IMR-90 (cell line): ENCODE results near the gene RPS8. TPM values are rescaled to one million over a fixed set of nuclear protein-coding genes. Genes with fewer than 3 reads are reported as not detected.

Experiments used
- ATAC-seq: fragments of 200-7000 bp; cut with Tn5 transposase; 2 replicates; pipeline ENCODE4 v1.9.1; 2020; ENCODE audit warnings: low read depth, mild to moderate bottlenecking, moderate library complexity
- BruUV-seq: library from RNA; stranded (reverse); fragments of 400-500 nt; replicated peaks from 2 replicates; lab custom pipeline; 2021; lab: Mats Ljungman, UMichigan
- CTCF ChIA-PET: fragments of 300-600 bp; formaldehyde crosslinking; extraction: SDS; loops from one replicate; lab custom pipeline; 2021; ENCODE audit warnings: antibody characterized with exemption; lab: Yijun Ruan, JAX
- POLR2A ChIA-PET: fragments of 300-600 bp; sonication (Branson Sonifier 250); formaldehyde crosslinking; loops from one replicate; lab custom pipeline; 2022; ENCODE audit warnings: antibody characterized with exemption; ENCODE audit not compliant: unreplicated experiment; lab: Charles Lee
- DNase-seq: peaks from one replicate; pipeline ENCODE4 v3.0.0; 2013
- H2AFZ ChIP-seq: replicated peaks from 2 replicates; pipeline ENCODE3; 2013; ENCODE audit warnings: low read length, mild to moderate bottlenecking; ENCODE audit not compliant: poor library complexity
- H2AK5ac ChIP-seq: 2 replicates; pipeline ENCODE4 v1.6.1; 2013; ENCODE audit warnings: low read depth, low read length, inconsistent platforms
- H2AK9ac ChIP-seq: replicated peaks from 2 replicates; pipeline ENCODE3; 2013; ENCODE audit warnings: mild to moderate bottlenecking, low read depth, low read length, moderate library complexity; ENCODE audit not compliant: poor library complexity
- H2BK120ac ChIP-seq: 2 replicates; pipeline ENCODE4 v1.6.1; 2013; ENCODE audit warnings: low read depth, low read length, inconsistent platforms
- H2BK15ac ChIP-seq: 3 replicates; pipeline ENCODE4 v1.6.1; 2013; ENCODE audit warnings: low read depth, low read length, inconsistent platforms
- H2BK20ac ChIP-seq: 2 replicates; pipeline ENCODE4 v1.6.1; 2013; ENCODE audit warnings: low read depth, mild to moderate bottlenecking, inconsistent platforms, low read length, moderate library complexity
- H2BK5ac ChIP-seq: 2 replicates; pipeline ENCODE4 v1.6.1; 2013; ENCODE audit warnings: mild to moderate bottlenecking, low read depth, low read length, inconsistent platforms; ENCODE audit not compliant: poor library complexity, severe bottlenecking
- H3K14ac ChIP-seq: replicated peaks from 2 replicates; pipeline ENCODE4 v1.6.1; 2013; ENCODE audit warnings: low read depth, low read length, inconsistent platforms
- H3K18ac ChIP-seq: 2 replicates; pipeline ENCODE4 v1.6.1; 2013; ENCODE audit warnings: low read depth, low read length, control low read depth
- H3K23ac ChIP-seq: 2 replicates; pipeline ENCODE4 v1.6.1; 2013; ENCODE audit warnings: low read depth, low read length, inconsistent platforms
- H3K27ac ChIP-seq: 2 replicates; pipeline ENCODE4 v1.5.1; 2013; ENCODE audit warnings: mild to moderate bottlenecking, control low read depth, low read length; ENCODE audit not compliant: insufficient read depth
- H3K27me3 ChIP-seq: 2 replicates; pipeline ENCODE4 v1.6.1; 2013; ENCODE audit warnings: low read length; ENCODE audit not compliant: control insufficient read depth, insufficient read depth
- H3K36me3 ChIP-seq: 2 replicates; pipeline ENCODE4 v1.6.1; 2013; ENCODE audit warnings: low read length, mixed read lengths; ENCODE audit not compliant: control insufficient read depth, insufficient read depth
- H3K4ac ChIP-seq: 2 replicates; pipeline ENCODE4 v1.6.1; 2013; ENCODE audit warnings: low read depth, low read length, inconsistent platforms
- H3K4me1 ChIP-seq: 2 replicates; pipeline ENCODE4 v1.6.1; 2013; ENCODE audit warnings: low read length, mixed read lengths; ENCODE audit not compliant: control insufficient read depth, insufficient read depth
- H3K4me2 ChIP-seq: 2 replicates; pipeline ENCODE4 v1.6.1; 2013; ENCODE audit warnings: low read depth, mild to moderate bottlenecking, control low read depth, low read length, moderate library complexity
- H3K4me3 ChIP-seq: 2 replicates; pipeline ENCODE4 v1.5.1; 2013; ENCODE audit warnings: low read depth, mild to moderate bottlenecking, control low read depth, low read length, moderate library complexity; ENCODE audit not compliant: insufficient read depth
- H3K56ac ChIP-seq: 2 replicates; pipeline ENCODE4 v1.6.1; 2013; ENCODE audit warnings: low read length, inconsistent platforms; ENCODE audit not compliant: insufficient read depth; ENCODE audit errors: extremely low read depth
- H3K79me1 ChIP-seq, 2 experiments: 2 replicates each; pipeline ENCODE4 v1.6.1; 2013; ENCODE audit warnings: low read length in 2 of 2, inconsistent platforms in 1 of 2, low read depth in 1 of 2
- H3K9ac ChIP-seq: 2 replicates; pipeline ENCODE4 v1.6.1; 2013; ENCODE audit warnings: low read depth, low read length, control low read depth
- H3K9me1 ChIP-seq: 2 replicates; pipeline ENCODE4 v1.6.1; 2013; ENCODE audit warnings: low read length, inconsistent platforms; ENCODE audit not compliant: insufficient read depth
- H3K9me3 ChIP-seq: 2 replicates; pipeline ENCODE4 v1.6.1; 2013; ENCODE audit warnings: low read length; ENCODE audit not compliant: control insufficient read depth, insufficient read depth
- H4K20me1 ChIP-seq: 2 replicates; pipeline ENCODE4 v1.6.1; 2013; ENCODE audit warnings: low read length, inconsistent platforms; ENCODE audit not compliant: insufficient read depth
- H4K5ac ChIP-seq: 2 replicates; pipeline ENCODE4 v1.6.1; 2013; ENCODE audit warnings: mild to moderate bottlenecking, low read depth, low read length, control low read depth
- H4K8ac ChIP-seq, 2 experiments: 2 replicates each; pipeline ENCODE4 v1.6.1; 2013; ENCODE audit warnings: low read depth in 2 of 2, low read length in 2 of 2, control low read depth in 1 of 2, inconsistent platforms in 1 of 2
- H4K91ac ChIP-seq: 2 replicates; pipeline ENCODE4 v1.6.1; 2013; ENCODE audit warnings: low read depth, low read length, inconsistent platforms; ENCODE audit not compliant: insufficient read depth
- CHD1 ChIP-seq: IDR thresholded peaks from 2 replicates; pipeline ENCODE4 v1.6.1; 2012; ENCODE audit warnings: low read depth, low read length, improper control_type of control experiment
- MAFK ChIP-seq: IDR thresholded peaks from 2 replicates; pipeline ENCODE4 v1.6.1; 2012; ENCODE audit warnings: low read depth, low read length, improper control_type of control experiment
- MXI1 ChIP-seq: IDR thresholded peaks from 2 replicates; pipeline ENCODE4 v1.6.1; 2012; ENCODE audit warnings: low read depth, mild to moderate bottlenecking, low read length, moderate library complexity, borderline replicate concordance
- NFE2L2 ChIP-seq: fragments of 150-350 bp; IDR thresholded peaks from 2 replicates; pipeline ENCODE4 v1.6.1; 2016; ENCODE audit warnings: low read depth, mild to moderate bottlenecking, low read length
- RCOR1 ChIP-seq: IDR thresholded peaks from 2 replicates; pipeline ENCODE4 v1.6.1; 2012; ENCODE audit warnings: mild to moderate bottlenecking, low read length, improper control_type of control experiment; ENCODE audit not compliant: insufficient replicate concordance
- RFX5 ChIP-seq: IDR thresholded peaks from 2 replicates; pipeline ENCODE4 v1.8.0; 2012; ENCODE audit warnings: low read depth, mild to moderate bottlenecking, low read length, moderate library complexity
- USF2 ChIP-seq: fragments of 150-350 bp; IDR thresholded peaks from 2 replicates; pipeline ENCODE4 v1.6.1; 2017; ENCODE audit warnings: mild to moderate bottlenecking, antibody characterized with exemption, low read length, low read depth
- WGBS, 2 experiments: methylation state at CpG; one replicate each; pipeline versions ENCODE4 v1.1.5 to v1.1.7; 2013; ENCODE audit warnings: missing lambda C conversion rate in 2 of 2; ENCODE audit not compliant: insufficient read length in 1 of 2; ENCODE audit errors: extremely low coverage in 2 of 2; 5-methylcytosine and 5-hydroxymethylcytosine counted together
- dilution Hi-C: fragments of 300-500 bp; cut with HindIII; formaldehyde crosslinking; loops from one replicate; pipeline ENCODE4 v1.14.3; 2018; ENCODE audit warnings: low sequenced_read_pairs; ENCODE audit not compliant: unreplicated experiment
- in situ Hi-C: fragments of 300-500 bp; cut with MboI; formaldehyde crosslinking; loops from 3 replicates; pipeline ENCODE4 v1.14.3; 2019; ENCODE audit warnings: low sequenced_read_pairs, inconsistent platforms, mixed read lengths
- intact Hi-C: fragments of 100-400 bp; cut with micrococcal nuclease; formaldehyde crosslinking; loops from 2 replicates; pipeline ENCODE4 v1.10.0; 2022
- polyA plus RNA-seq, 3 experiments: library from polyadenylated mRNA; depleted of rRNA; stranded (reverse); fragments of >200 nt; gene quantifications; 2 replicates each; pipeline ENCODE4 v1.2.3, GENCODE V29; 2012; ENCODE audit warnings: low replicate concordance in 1 of 3
- total RNA-seq: library from RNA; depleted of rRNA; stranded (reverse); fragments of >200 nt; gene quantifications from 2 replicates; pipeline ENCODE4 v1.2.3, GENCODE V29; 2012

The RPS8 gene
- total and polyA plus RNA-seq, 2 of the 4 experiments (the other 2 are of a cell fraction) = 2,171 to 2,255 TPM

- Histone ChIP-seq H3K27ac (no peak overlapping the region), H2BK5ac (no peak overlapping the region), H3K4me3 (no peak overlapping the region), H2BK120ac (no peak overlapping the region), H4K8ac (no peak overlapping the region), H3K23ac (no peak overlapping the region), H3K79me1 (peaks cover 13 to 15% of the 10 kb centered on the region in 2 experiments), H3K9ac (no peak overlapping the region), H3K9me3 (no peaks in the 10 kb centered on the region), H4K20me1 (no peaks in the 10 kb centered on the region), H3K36me3 (peaks cover 34% of the 10 kb centered on the region), H2BK20ac (no peak overlapping the region), H3K4ac (no peak overlapping the region), H4K5ac (no peak overlapping the region), H3K9me1 (no peaks in the 10 kb centered on the region), H3K14ac (no peak overlapping the region), H3K4me2 (no peak overlapping the region), H2AK9ac (no peak overlapping the region), H3K4me1 (no peaks in the 10 kb centered on the region), H3K56ac (no peak overlapping the region), H3K18ac (no peak overlapping the region), H3K27me3 (no peaks in the 10 kb centered on the region), H2AK5ac (no peak overlapping the region), H4K91ac (no peak overlapping the region), H2BK15ac (no peak overlapping the region), H2AFZ (no peak overlapping the region)
- ATAC-seq = no peak
- in situ Hi-C loops (no loop called here), dilution Hi-C loops (no loop called here), intact Hi-C loops (no loop called here)
- no TSS peak for BruUV-seq
- CTCF ChIA-PET = no interaction called here
- TF ChIP-seq CHD1 (no peak), RCOR1 (no peak), RFX5 (no peak), NFE2L2 (no peak), MAFK (no peak), USF2 (no peak), MXI1 (no peak)
- 100% methylated on average over 1 of the region's 2 CpGs; no CpG with 5 or more reads in 1 of the 2 experiments for WGBS, 2 experiments
- DNase-seq = no peak
- POLR2A ChIA-PET = no interaction called here
These were observed 17.9 kb upstream of the RPS8 start for GRCh38 chr1:44757420-44757819.
